GM12878 (cell line): ENCODE measurements around the gene AGTPBP1. TPM values are rescaled to one million over a fixed set of nuclear protein-coding genes. Genes with fewer than 3 reads are reported as not detected.

Experiments used
- ATAC-seq: fragments of 200-7000 bp; cut with Tn5 transposase; 3 replicates; pipeline ENCODE4 v1.9.1; 2020; ENCODE audit warnings: mild to moderate bottlenecking, moderate library complexity
- BruUV-seq: library from RNA; stranded (reverse); fragments of 400-500 nt; replicated peaks from 2 replicates; lab custom pipeline; 2021; lab: Mats Ljungman, UMichigan
- CTCF ChIA-PET: fragments of 300-600 bp; sonication (Branson Sonifier 250); formaldehyde crosslinking; extraction: SDS; loops from one replicate; lab custom pipeline; 2021; ENCODE audit warnings: inconsistent platforms; lab: Yijun Ruan, JAX
- POLR2A ChIA-PET: fragments of 350-600 bp; formaldehyde crosslinking; extraction: SDS; loops from one replicate; lab custom pipeline; 2021; ENCODE audit warnings: inconsistent platforms; lab: Charles Lee
- RAD21 ChIA-PET: fragments of 300-600 bp; sonication (Branson Sonifier 250); formaldehyde crosslinking; loops from one replicate; lab custom pipeline; 2023; ENCODE audit warnings: antibody characterized with exemption; ENCODE audit not compliant: unreplicated experiment; lab: Charles Lee
- SMC1A ChIA-PET: fragments of 300-600 bp; sonication (Branson Sonifier 250); formaldehyde crosslinking; loops from one replicate; lab custom pipeline; 2023; ENCODE audit not compliant: unreplicated experiment, uncharacterized antibody; lab: Charles Lee
- DNase-seq: peaks from one replicate; pipeline ENCODE4 v3.0.0-alpha.2; 2011; ENCODE audit warnings: low read depth, low spot score
- FAIRE-seq: peaks from 3 replicates; lab custom pipeline; 2011; peaks lifted over from hg19 to GRCh38; lab: Jason Lieb, UNC
- H2AFZ ChIP-seq: 2 replicates; pipeline ENCODE4 v1.6.0; 2011; ENCODE audit warnings: low read depth, low read length, control low read depth; ENCODE audit not compliant: control insufficient read depth
- H3K27ac ChIP-seq: 2 replicates; pipeline ENCODE4 v1.5.1; 2011; ENCODE audit warnings: control low read depth; ENCODE audit not compliant: control insufficient read depth, insufficient read depth
- H3K27me3 ChIP-seq, 2 experiments: replicated peaks in 1 of 2; 2 replicates each; pipeline versions ENCODE4 v1.6.0 to v1.6.1; 2011; ENCODE audit warnings: low read length in 1 of 2; ENCODE audit not compliant: control insufficient read depth in 2 of 2, insufficient read depth in 2 of 2
- H3K36me3 ChIP-seq, 2 experiments: 2 replicates each; pipeline ENCODE4 v1.5.1; 2011; ENCODE audit warnings: low read length in 1 of 2; ENCODE audit not compliant: control insufficient read depth in 2 of 2, insufficient read depth in 2 of 2
- H3K4me1 ChIP-seq: 2 replicates; pipeline ENCODE4 v1.6.1; 2011; ENCODE audit warnings: mild to moderate bottlenecking, low read length, moderate library complexity, mixed read lengths; ENCODE audit not compliant: control insufficient read depth, insufficient read depth
- H3K4me2 ChIP-seq: 2 replicates; pipeline ENCODE4 v1.6.0; 2011; ENCODE audit warnings: control low read depth; ENCODE audit not compliant: control insufficient read depth, insufficient read depth
- H3K4me3 ChIP-seq: fragments of 200-600 bp; sonication (generic); 2 replicates; pipeline ENCODE4 v1.5.1; 2016
- H3K79me2 ChIP-seq: 2 replicates; pipeline ENCODE4 v1.6.0; 2011; ENCODE audit warnings: low read length; ENCODE audit not compliant: control insufficient read depth, insufficient read depth
- H3K9ac ChIP-seq: 2 replicates; pipeline ENCODE4 v1.8.0; 2011; ENCODE audit warnings: low read length, control low read depth, mixed read lengths; ENCODE audit not compliant: control insufficient read depth, insufficient read depth
- H3K9me3 ChIP-seq: replicated peaks from 3 replicates; pipeline ENCODE4 v1.5.1; 2011; ENCODE audit warnings: mild to moderate bottlenecking, low read length; ENCODE audit not compliant: control insufficient read depth, insufficient read depth
- H4K20me1 ChIP-seq: 2 replicates; pipeline ENCODE4 v1.6.0; 2011; ENCODE audit not compliant: control insufficient read depth, insufficient read depth
- ASH2L ChIP-seq: fragments of 300-600, 200-600 bp; sonication (generic); IDR thresholded peaks from 2 replicates; pipeline ENCODE4 v1.6.1; 2017; ENCODE audit warnings: low read depth, mild to moderate bottlenecking, borderline replicate concordance
- BCL11A ChIP-seq: IDR thresholded peaks from 2 replicates; pipeline ENCODE4 v1.6.1; 2011; ENCODE audit warnings: low read depth, low read length
- BMI1 ChIP-seq: fragments of 450-650 bp; IDR thresholded peaks from 2 replicates; pipeline ENCODE4 v1.6.1; 2016; ENCODE audit warnings: mild to moderate bottlenecking, moderate library complexity, borderline replicate concordance
- CHD2 ChIP-seq: IDR thresholded peaks from 2 replicates; pipeline ENCODE4 v1.6.1; 2011; ENCODE audit warnings: low read depth, low read length, improper control_type of control experiment, borderline replicate concordance
- CREB1 ChIP-seq: IDR thresholded peaks from 2 replicates; pipeline ENCODE4 v1.6.1; 2012; ENCODE audit warnings: low read depth, mild to moderate bottlenecking, inconsistent platforms
- HSF1 ChIP-seq: fragments of 150-350 bp; IDR thresholded peaks from 2 replicates; pipeline ENCODE4 v1.6.1; 2014; ENCODE audit warnings: mild to moderate bottlenecking, low read depth, low read length
- IRF3 ChIP-seq: fragments of 450-650 bp; IDR thresholded peaks from 2 replicates; pipeline ENCODE4 v1.6.1; 2014; ENCODE audit warnings: mild to moderate bottlenecking
- IRF4 ChIP-seq: IDR thresholded peaks from 2 replicates; pipeline ENCODE4 v1.6.1; 2011; ENCODE audit warnings: low read depth, low read length
- KDM1A ChIP-seq: fragments of 200-600 bp; sonication (generic); IDR thresholded peaks from 2 replicates; pipeline ENCODE4 v1.6.1; 2016; ENCODE audit warnings: borderline replicate concordance
- SMAD1 ChIP-seq: fragments of 450-650 bp; IDR thresholded peaks from 2 replicates; pipeline ENCODE4 v1.6.1; 2018; ENCODE audit warnings: mild to moderate bottlenecking, low read depth; ENCODE audit not compliant: partially characterized antibody
- SMC3 ChIP-seq: IDR thresholded peaks from 2 replicates; pipeline ENCODE4 v1.6.1; 2011; ENCODE audit warnings: low read length, improper control_type of control experiment, borderline replicate concordance
- ZNF24 ChIP-seq: fragments of 450-650 bp; IDR thresholded peaks from 2 replicates; pipeline ENCODE4 v1.6.1; 2017; ENCODE audit warnings: antibody characterized with exemption, mild to moderate bottlenecking
- WGBS: methylation state at CpG from one replicate; pipeline ENCODE4 v1.1.6; 2016; ENCODE audit warnings: low lambda C conversion rate; ENCODE audit not compliant: insufficient replicate concordance, insufficient coverage; ENCODE audit errors: missing lambda C conversion rate; 5-methylcytosine and 5-hydroxymethylcytosine counted together
- in situ Hi-C: fragments of 300-500 bp; cut with MboI; formaldehyde crosslinking; loops from 9 replicates; pipeline ENCODE4 v1.14.3; 2018; ENCODE audit warnings: mixed read lengths
- intact Hi-C: fragments of 100-400 bp; cut with micrococcal nuclease; formaldehyde crosslinking; loops from one replicate; pipeline ENCODE4 v1.14.2; 2022; ENCODE audit not compliant: unreplicated experiment
- polyA plus RNA-seq, 11 experiments: library from polyadenylated mRNA; depleted of rRNA in 4 of 11; unstranded in 6 of 11; stranded (reverse) in 5 of 11; fragments of >200 nt; fragmentation: Nextera tagmentation in 4 of 11; fragmentation: Illumina TruSeq in 1 of 11; extraction: Ambion mirVana in 4 of 11; extraction: Trizol in 1 of 11; gene quantifications; 1 replicate in 1 of 11; 2 replicates in 10 of 11; pipeline versions ENCODE4 v1.2.1 to v1.2.3, GENCODE V29; 2011 to 2016; ENCODE audit warnings: inconsistent platforms in 2 of 11, missing spikeins in 2 of 11, low read depth in 1 of 11
- total RNA-seq, 4 experiments: library from RNA; depleted of rRNA in 3 of 4; stranded (reverse); fragments of >200 nt in 3 of 4; fragmentation: Illumina TruSeq in 1 of 4; extraction: Trizol in 1 of 4; gene quantifications; 2 replicates each; pipeline versions ENCODE4 v1.2.1 to v1.2.3, GENCODE V29; 2013 to 2021

AGTPBP1 gene
- total and polyA plus RNA-seq, 10 of the 15 experiments (the other 5 are each of a cell fraction or from before 2014, with no cell fraction given): 6.1 to 35.2 (median 20.0) TPM

GRCh38 chr9:85553475-85553874 lies 188.3 kb downstream of the AGTPBP1 start (continued):
- TF ChIP-seq CREB1 (no peak), KDM1A (no peak), IRF4 (peak; percentile 56; the same call in 1 of the 2 replicates), SMAD1 (no peak), IRF3 (no peak), BCL11A (peak; percentile 24; the same call in 1 of the 2 replicates), BMI1 (no peak), ASH2L (no peak), HSF1 (no peak), ZNF24 (no peak)

GRCh38 chr9:85547599-85547998 lies 194.2 kb downstream of the AGTPBP1 start:
- Histone ChIP-seq H3K9me3 (no peaks in the 10 kb centered on the region), H3K4me3 (no peak overlapping the region), H3K27ac (no peak overlapping the region), H3K9ac (no peak overlapping the region), H4K20me1 (no peaks in the 10 kb centered on the region), H3K27me3 (no peaks in the 10 kb centered on the region), H3K36me3 (no peaks in the 10 kb centered on the region), H2AFZ (no peak overlapping the region), H3K4me1 (no peaks in the 10 kb centered on the region), H3K4me2 (no peak overlapping the region), H3K79me2 (no peaks in the 10 kb centered on the region)
- SMC1A ChIA-PET: no interaction called here
- DNase-seq: no peak
- CTCF ChIA-PET: no interaction called here
- 98% methylated on average over 2 of the region's 2 CpGs for WGBS
- FAIRE-seq: peak; percentile 27
- in situ Hi-C loops (no loop called here), intact Hi-C loops (no loop called here)
- no TSS peak for BruUV-seq
- POLR2A ChIA-PET: no interaction called here
- no peak for ATAC-seq
- RAD21 ChIA-PET: no interaction called here
- TF ChIP-seq SMC3: no peak
- TF ChIP-seq CHD2: no peak
